ENCODE data around the gene FGFR1OP2. TPM values are rescaled to one million over a fixed set of nuclear protein-coding genes. Genes with fewer than 3 reads are reported as not detected.
"Not testable (repeated sequence)": the region's sequence is repeated elsewhere in the genome, so short reads cannot be mapped to it uniquely, and the experiment has no call there.

FGFR1OP2 gene
- total RNA-seq, 2 donors from 2014 or later, result 42.2 to 71.3 TPM

GRCh38 chr12:26948309-26948708 lies 10.0 kb downstream of the FGFR1OP2 start:
- H3K4me1 Mint-ChIP-seq, result no peaks in the 10 kb centered on the region

GRCh38 chr12:26953447-26953846 lies 15.2 kb downstream of the FGFR1OP2 start:
- Mint-ChIP-seq H3K36me3 (ENCODE audit: low read depth) (peaks cover 45% of the 10 kb centered on the region), H3K4me3 (no peak overlapping the region), H3K4me1 (no peaks in the 10 kb centered on the region), H3K27ac (peak overlapping the region; percentile 72), H3K9me3 (peaks cover 12% of the 10 kb centered on the region), H3K27me3 (ENCODE audit: insufficient read depth) (no peaks in the 10 kb centered on the region)
- Histone ChIP-seq H3K9me3 (ENCODE audit: control insufficient read depth, low read length) (peaks cover 7% of the 10 kb centered on the region), H3K4me1 (ENCODE audit: control insufficient read depth, insufficient read depth, low read length) (no peaks in the 10 kb centered on the region), H3K27ac (ENCODE audit: low read depth, low read length) (no peak overlapping the region), H3K9ac (ENCODE audit: extremely low read depth, low read length, poor library complexity, severe bottlenecking) (no peak overlapping the region), H3K4me3 (ENCODE audit: low read length) (no peak overlapping the region), H3K36me3 (ENCODE audit: control insufficient read depth, insufficient read depth, low read length) (peaks cover 27% of the 10 kb centered on the region), H3K27me3 (ENCODE audit: control insufficient read depth, insufficient read depth, low read length, poor library complexity, severe bottlenecking) (no peaks in the 10 kb centered on the region)
- TF ChIP-seq, protein P1, sequence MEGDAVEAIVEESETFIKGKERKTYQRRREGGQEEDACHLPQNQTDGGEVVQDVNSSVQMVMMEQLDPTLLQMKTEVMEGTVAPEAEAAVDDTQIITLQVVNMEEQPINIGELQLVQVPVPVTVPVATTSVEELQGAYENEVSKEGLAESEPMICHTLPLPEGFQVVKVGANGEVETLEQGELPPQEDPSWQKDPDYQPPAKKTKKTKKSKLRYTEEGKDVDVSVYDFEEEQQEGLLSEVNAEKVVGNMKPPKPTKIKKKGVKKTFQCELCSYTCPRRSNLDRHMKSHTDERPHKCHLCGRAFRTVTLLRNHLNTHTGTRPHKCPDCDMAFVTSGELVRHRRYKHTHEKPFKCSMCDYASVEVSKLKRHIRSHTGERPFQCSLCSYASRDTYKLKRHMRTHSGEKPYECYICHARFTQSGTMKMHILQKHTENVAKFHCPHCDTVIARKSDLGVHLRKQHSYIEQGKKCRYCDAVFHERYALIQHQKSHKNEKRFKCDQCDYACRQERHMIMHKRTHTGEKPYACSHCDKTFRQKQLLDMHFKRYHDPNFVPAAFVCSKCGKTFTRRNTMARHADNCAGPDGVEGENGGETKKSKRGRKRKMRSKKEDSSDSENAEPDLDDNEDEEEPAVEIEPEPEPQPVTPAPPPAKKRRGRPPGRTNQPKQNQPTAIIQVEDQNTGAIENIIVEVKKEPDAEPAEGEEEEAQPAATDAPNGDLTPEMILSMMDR (conservative IDR thresholded peaks at IDR 0.05), result no peak
- 78 to 92% methylated on average over 1 of the region's 1 CpG for WGBS, 2 experiments (ENCODE audit: insufficient coverage in 1 of 2, insufficient read length in 1 of 2)
- no peak for DNase-seq

More at GRCh38 chr12:26948309-26948708, 10.0 kb downstream of the FGFR1OP2 start:
- Mint-ChIP-seq H3K4me3 (no peak overlapping the region), H3K27me3 (ENCODE audit: insufficient read depth) (no peaks in the 10 kb centered on the region), H3K9me3 (peaks cover 37% of the 10 kb centered on the region), H3K36me3 (ENCODE audit: low read depth) (peaks cover 42% of the 10 kb centered on the region), H3K27ac (no peak overlapping the region)
- Histone ChIP-seq H3K9me3 (ENCODE audit: control insufficient read depth, low read length) (peaks cover 28% of the 10 kb centered on the region), H3K36me3 (ENCODE audit: control insufficient read depth, insufficient read depth, low read length) (peaks cover 3% of the 10 kb centered on the region), H3K4me3 (ENCODE audit: low read length) (no peak overlapping the region), H3K27ac (ENCODE audit: low read depth, low read length) (no peak overlapping the region), H3K9ac (ENCODE audit: extremely low read depth, low read length, poor library complexity, severe bottlenecking) (no peak overlapping the region), H3K27me3 (ENCODE audit: control insufficient read depth, insufficient read depth, low read length, poor library complexity, severe bottlenecking) (no peaks in the 10 kb centered on the region), H3K4me1 (ENCODE audit: control insufficient read depth, insufficient read depth, low read length) (no peaks in the 10 kb centered on the region)
- TF ChIP-seq, protein P1 (conservative IDR thresholded peaks at IDR 0.05), result no peak
- 93% methylated on average over 1 of the region's 1 CpG; no CpG with 5 or more reads in 1 of the 2 experiments for WGBS, 2 experiments (ENCODE audit: insufficient coverage in 1 of 2, insufficient read length in 1 of 2)
- no peak for DNase-seq

DNA sequence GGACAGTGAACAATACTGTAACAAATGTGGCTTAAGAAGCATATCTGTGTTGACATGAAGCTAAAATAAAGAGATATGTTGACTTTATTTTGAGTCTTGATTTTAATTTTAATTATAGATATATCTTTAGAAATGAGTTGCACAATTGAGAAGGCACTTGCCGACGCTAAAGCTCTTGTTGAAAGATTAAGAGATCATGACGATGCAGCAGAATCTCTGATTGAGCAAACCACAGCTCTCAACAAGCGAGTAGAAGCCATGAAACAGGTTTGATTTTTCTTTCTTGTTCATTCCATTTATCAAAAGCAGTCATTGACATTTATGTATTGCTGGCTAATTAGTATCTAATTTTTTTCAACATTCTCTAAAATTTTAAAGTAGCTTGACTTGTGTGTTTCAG lies 15.8 kb downstream of the FGFR1OP2 start:
- H3K27me3 Mint-ChIP-seq (ENCODE audit: insufficient read depth), result no peaks in the 10 kb centered on the region
- Histone ChIP-seq H3K27ac (ENCODE audit: low read depth, low read length) (no peak overlapping the region), H3K4me3 (ENCODE audit: low read length) (no peak overlapping the region), H3K27me3 (ENCODE audit: control insufficient read depth, insufficient read depth, low read length, poor library complexity, severe bottlenecking) (no peaks in the 10 kb centered on the region), H3K9me3 (ENCODE audit: control insufficient read depth, low read length) (peaks cover 2% of the 10 kb centered on the region), H3K4me1 (ENCODE audit: control insufficient read depth, insufficient read depth, low read length) (no peaks in the 10 kb centered on the region), H3K36me3 (ENCODE audit: control insufficient read depth, insufficient read depth, low read length) (peaks cover 28% of the 10 kb centered on the region), H3K9ac (ENCODE audit: extremely low read depth, low read length, poor library complexity, severe bottlenecking) (no peak overlapping the region)
- no peak for DNase-seq
- peak overlapping the region; percentile 46 for H3K27ac Mint-ChIP-seq
- H3K9me3 Mint-ChIP-seq, result peaks cover 10% of the 10 kb centered on the region
- TF ChIP-seq, protein P1 (conservative IDR thresholded peaks at IDR 0.05), result no peak
- no peaks in the 10 kb centered on the region for H3K4me1 Mint-ChIP-seq
- peaks cover 40% of the 10 kb centered on the region for H3K36me3 Mint-ChIP-seq (ENCODE audit: low read depth)
- 93 to 95% methylated on average over 4 of the region's 4 CpGs for WGBS, 2 experiments (ENCODE audit: insufficient coverage in 1 of 2, insufficient read length in 1 of 2)
- H3K4me3 Mint-ChIP-seq, result no peak overlapping the region

DNA sequence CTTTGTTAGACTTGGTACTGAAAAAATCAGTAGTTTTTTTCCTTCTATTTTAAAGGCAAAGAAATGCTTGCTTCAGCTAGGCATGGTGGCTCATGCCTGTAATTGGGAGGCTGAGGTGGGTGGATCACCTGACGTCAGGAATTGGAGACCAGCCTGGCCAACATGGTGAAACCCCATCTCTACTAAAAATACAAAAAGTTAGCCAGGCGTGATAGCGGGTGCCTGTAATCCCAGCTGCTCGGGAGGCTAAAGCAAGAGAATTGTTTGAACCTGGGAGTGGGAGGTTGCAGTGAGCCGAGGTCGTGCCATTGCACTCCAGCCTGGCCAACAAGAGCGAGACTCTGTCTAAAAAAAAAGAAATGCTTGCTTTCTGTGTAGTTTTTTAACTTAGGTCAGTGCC lies 23.1 kb downstream of the FGFR1OP2 start:
- H3K36me3 Mint-ChIP-seq (ENCODE audit: low read depth), result peaks cover 50% of the 10 kb centered on the region
- H3K27me3 ChIP-seq (ENCODE audit: control insufficient read depth, insufficient read depth, low read length, poor library complexity, severe bottlenecking); H3K9me3 ChIP-seq (ENCODE audit: control insufficient read depth, low read length); H3K9ac ChIP-seq (ENCODE audit: extremely low read depth, low read length, poor library complexity, severe bottlenecking); H3K4me1 Mint-ChIP-seq; H3K4me3 Mint-ChIP-seq; H3K4me1 ChIP-seq (ENCODE audit: control insufficient read depth, insufficient read depth, low read length); H3K27ac ChIP-seq (ENCODE audit: low read depth, low read length); H3K27ac Mint-ChIP-seq; DNase-seq; H3K27me3 Mint-ChIP-seq (ENCODE audit: insufficient read depth); H3K4me3 ChIP-seq (ENCODE audit: low read length); H3K9me3 Mint-ChIP-seq: not testable (repeated sequence)
- WGBS, 2 experiments (ENCODE audit: insufficient coverage in 1 of 2, insufficient read length in 1 of 2), result 95 to 100% methylated on average over 4 to 7 of the region's 7 CpGs
- H3K36me3 ChIP-seq (ENCODE audit: control insufficient read depth, insufficient read depth, low read length), result peaks cover 57% of the 10 kb centered on the region

All from endodermal cell (in vitro differentiated cells).